ENCODE data around the gene ARHGAP15.

Gene ARHGAP15

GRCh38 chr2:143354050-143354750 lies 225.0 kb downstream of the ARHGAP15 start:
- no peak for DNase-seq

DNA sequence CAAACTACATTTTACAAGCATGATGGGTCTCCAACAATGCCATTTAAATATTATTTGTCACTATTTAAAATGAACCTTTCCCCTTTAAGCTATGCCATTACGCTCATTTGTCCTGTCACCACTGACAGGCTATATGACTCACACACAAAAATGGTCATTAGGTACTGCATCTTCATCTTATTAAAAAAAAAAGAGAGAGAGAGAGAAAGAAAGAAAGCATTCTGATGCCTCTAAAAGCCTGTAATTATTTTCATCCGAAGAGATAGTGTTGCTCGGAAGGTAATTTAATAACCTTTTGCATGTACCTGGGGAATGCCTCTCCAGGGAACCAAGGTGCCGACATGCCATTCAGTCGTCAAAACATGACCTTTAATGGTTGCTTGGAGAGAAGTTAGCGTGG lies 226.7 kb downstream of the ARHGAP15 start:
- no peak for DNase-seq

- no peak for DNase-seq
Measured at GRCh38 chr2:143356336-143356735, 227.1 kb downstream of the ARHGAP15 start.

- no peak for DNase-seq
Measured at GRCh38 chr2:143356736-143357446, 227.7 kb downstream of the ARHGAP15 start.

- DNase-seq = no peak
Measured at GRCh38 chr2:143357966-143358365, 228.7 kb downstream of the ARHGAP15 start.

- DNase-seq = no peak
Measured at GRCh38 chr2:143361346-143361745, 232.1 kb downstream of the ARHGAP15 start.

DNA sequence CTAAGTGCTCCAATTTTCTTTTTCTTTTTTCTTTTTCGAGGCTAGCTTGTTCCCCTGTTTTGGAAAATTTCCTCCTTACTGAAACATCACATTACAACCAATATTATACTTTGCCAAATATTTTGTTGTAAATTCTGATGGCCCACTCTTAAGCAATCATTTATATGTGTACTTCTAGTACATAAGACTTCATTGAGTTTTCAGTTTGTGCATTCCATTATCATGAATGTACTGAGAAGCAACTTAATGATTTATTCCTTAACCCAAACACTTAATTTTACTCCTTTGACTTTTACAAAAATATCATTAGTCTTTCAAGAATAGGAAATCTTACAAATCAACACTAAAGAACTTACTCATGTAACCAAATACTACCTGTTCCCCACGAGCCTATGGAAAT lies 242.4 kb downstream of the ARHGAP15 start:
- no peak for DNase-seq

DNA sequence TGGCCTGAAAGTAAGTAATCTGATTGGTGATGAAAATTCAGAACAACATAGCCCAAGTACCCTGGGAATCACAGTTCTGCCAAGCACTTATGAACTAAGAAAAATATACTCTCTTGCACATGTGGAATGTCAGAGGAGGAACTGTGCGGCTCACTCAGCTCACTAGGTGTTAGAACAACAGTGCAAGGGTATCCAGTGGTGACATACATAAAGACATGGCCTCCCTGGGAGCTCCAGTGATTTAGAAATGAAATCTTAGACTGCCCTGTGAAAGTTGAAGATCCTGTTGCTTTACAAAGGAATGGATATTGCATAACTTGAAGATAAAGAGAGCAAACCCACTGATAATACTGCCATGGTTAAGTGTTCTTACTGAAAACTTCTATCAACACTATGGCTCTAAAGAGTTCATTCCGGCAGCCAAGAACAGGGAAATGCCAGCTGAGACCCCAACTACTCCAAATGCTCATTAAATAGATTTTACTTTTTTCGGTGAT lies 246.2 kb downstream of the ARHGAP15 start:
- no peak for DNase-seq

DNA sequence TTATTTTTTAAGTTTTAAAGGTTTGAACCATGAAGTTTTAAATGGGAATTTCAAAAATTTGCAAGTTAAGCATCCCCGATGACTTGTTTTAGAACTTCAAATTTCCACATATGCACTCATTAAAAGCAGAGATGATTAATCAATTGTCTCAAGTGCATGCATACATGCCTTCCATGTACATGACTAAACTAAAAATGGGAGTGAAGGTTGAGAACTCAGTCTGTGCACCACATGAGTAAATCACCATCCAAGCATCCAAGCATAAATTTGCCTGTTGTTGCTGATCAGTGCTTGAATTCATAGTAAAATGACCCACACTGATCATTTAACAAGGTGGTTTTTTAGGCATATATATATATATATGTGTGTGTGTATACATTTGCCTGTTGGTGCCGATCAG lies 249.8 kb downstream of the ARHGAP15 start:
- no peak for DNase-seq

GRCh38 chr2:143379955-143380354 lies 250.7 kb downstream of the ARHGAP15 start:
- no peak for DNase-seq

- no peak for DNase-seq
Measured at GRCh38 chr2:143382573-143382972, 253.4 kb downstream of the ARHGAP15 start.

DNA sequence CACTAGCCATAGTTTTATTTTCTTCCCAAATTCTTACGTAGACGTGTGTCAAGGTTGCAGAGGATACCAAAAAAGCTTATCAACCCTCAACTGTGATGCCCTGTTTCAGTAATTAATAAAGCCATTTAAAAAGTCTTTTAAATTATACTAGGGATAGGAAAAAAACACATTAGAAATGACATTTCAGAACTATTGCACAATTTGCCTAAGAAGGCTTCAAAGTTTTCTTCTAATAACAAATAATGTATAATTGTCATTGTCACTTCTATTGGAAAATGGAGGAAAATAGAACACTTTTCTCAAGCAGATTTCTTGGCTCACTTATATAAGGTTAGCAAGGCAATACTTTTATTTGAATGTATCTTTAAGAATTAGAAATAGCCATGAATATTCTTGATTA lies 253.8 kb downstream of the ARHGAP15 start:
- DNase-seq = no peak

DNA sequence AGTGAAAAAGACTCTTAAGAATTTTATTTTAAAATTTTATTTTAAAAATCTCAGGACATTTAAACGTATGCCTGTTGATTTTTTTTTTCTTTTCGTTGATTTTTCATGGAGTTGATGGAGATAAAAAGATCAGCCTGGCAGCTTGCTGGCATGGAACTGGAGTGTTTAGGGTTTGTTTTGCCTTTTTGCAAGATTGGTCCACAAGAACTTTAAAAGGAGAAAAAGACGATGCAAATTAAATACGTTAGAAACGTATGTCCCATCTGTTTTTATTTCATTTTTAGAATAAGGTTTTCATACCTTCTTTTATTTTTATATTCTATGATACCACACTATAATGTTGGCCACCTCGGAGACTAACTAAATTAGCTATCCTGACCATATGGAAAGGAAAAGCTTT lies 254.9 kb downstream of the ARHGAP15 start:
- peak in 1 of 2 donors; percentile 20 for DNase-seq

DNA sequence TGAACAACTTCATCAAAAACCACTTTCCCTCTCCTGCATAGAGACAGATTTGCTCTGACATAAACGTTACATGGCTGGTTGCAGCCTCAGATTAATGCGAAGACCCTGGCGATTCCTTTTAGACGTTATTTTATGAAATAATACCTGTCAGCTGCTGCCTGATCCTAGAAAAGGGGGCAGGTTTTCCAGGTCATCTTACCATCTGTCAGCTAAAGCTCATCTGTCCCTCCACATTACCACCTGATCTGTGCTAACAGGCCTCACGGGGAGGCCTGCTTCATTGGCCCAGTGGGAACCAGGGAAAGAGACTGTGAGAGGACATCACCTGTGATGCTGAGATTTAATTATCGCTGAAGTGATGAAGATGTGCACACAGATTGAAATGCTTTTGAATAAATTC lies 261.0 kb downstream of the ARHGAP15 start:
- no peak for DNase-seq

GRCh38 chr2:143392358-143392757 lies 263.1 kb downstream of the ARHGAP15 start:
- no peak for DNase-seq

GRCh38 chr2:143394062-143394461 lies 264.8 kb downstream of the ARHGAP15 start:
- DNase-seq = no peak

- no peak for DNase-seq
Measured at GRCh38 chr2:143397884-143398614, 268.8 kb downstream of the ARHGAP15 start.

- DNase-seq = no peak
Measured at GRCh38 chr2:143398781-143399180, 269.6 kb downstream of the ARHGAP15 start.

DNA sequence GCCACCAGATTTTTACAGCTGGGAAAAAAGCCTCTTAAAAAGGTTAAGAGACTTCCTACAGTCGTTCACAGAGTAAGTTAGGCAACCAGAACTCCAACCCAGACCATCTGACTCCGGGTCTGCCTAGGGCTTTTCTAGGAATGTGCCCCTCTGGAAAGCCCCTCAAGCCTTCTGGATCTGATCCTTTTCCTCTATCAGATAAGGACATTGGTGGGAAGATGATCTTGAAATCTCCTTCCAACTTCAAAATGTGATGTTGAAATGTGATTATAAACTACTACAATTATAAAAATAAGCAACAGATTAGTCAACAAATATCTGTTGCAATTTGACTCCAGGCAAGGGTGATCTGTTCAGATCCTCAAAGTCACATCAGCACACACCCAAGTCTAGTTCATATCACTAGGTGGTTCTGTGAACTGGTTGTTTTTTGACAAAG lies 270.4 kb downstream of the ARHGAP15 start:
- no peak for DNase-seq

GRCh38 chr2:143401861-143402260 lies 272.6 kb downstream of the ARHGAP15 start:
- no peak for DNase-seq

DNA sequence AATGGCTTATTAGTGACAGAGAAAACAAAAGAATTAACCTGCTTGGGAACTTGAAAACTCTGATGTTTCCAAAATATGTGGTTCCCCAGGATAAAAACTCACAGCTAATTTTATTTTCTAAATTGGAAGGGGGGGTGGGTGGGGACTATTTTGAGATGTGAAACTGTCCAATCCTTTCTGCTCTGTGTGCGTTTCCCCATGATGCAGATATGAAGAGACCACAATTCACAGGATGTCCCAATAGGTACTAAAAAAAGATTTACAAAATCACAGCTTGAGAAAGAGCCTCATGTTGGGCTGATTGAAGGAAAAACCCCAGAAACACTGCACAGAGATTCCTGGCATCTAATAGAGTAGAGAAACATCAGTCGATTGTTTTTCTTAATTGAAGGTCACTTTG lies 273.2 kb downstream of the ARHGAP15 start:
- DNase-seq = no peak

GRCh38 chr2:143410082-143410897 lies 281.1 kb downstream of the ARHGAP15 start:
- no peak for DNase-seq

- DNase-seq = no peak
Measured at GRCh38 chr2:143415571-143415970, 286.4 kb downstream of the ARHGAP15 start.

All from hippocampal formation (tissue), 2 donors.